Measurements from ENCODE around the gene CAMKK1.

Gene CAMKK1

DNA sequence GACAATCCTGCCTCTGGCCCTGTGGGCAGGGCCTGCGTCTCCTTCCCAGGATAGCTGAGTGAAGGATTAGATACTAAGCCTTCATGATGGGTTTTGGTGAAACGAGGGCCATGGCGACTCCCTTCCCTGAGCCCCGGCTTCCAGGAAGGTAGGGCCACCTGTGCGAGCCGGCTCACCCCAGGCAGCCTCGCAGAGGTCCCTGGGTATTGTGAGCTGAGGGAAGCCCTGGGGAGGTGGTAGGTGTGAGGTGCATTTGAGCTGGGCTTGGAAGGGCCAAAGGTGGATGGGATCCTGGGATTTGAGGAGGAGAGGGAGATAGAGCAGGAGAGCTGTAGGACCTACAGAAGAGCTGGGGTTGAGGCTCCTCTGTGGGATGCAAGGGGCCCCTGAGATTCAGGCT is 29.9 kb upstream of the CAMKK1 start:
- no peak overlapping the region for H3K4me3 ChIP-seq (ENCODE audit: low read depth, low read length)
- TF ChIP-seq, protein P1, sequence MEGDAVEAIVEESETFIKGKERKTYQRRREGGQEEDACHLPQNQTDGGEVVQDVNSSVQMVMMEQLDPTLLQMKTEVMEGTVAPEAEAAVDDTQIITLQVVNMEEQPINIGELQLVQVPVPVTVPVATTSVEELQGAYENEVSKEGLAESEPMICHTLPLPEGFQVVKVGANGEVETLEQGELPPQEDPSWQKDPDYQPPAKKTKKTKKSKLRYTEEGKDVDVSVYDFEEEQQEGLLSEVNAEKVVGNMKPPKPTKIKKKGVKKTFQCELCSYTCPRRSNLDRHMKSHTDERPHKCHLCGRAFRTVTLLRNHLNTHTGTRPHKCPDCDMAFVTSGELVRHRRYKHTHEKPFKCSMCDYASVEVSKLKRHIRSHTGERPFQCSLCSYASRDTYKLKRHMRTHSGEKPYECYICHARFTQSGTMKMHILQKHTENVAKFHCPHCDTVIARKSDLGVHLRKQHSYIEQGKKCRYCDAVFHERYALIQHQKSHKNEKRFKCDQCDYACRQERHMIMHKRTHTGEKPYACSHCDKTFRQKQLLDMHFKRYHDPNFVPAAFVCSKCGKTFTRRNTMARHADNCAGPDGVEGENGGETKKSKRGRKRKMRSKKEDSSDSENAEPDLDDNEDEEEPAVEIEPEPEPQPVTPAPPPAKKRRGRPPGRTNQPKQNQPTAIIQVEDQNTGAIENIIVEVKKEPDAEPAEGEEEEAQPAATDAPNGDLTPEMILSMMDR (IDR thresholded peaks at IDR 0.05; ENCODE audit: low read depth, low read length) = no peak

DNA sequence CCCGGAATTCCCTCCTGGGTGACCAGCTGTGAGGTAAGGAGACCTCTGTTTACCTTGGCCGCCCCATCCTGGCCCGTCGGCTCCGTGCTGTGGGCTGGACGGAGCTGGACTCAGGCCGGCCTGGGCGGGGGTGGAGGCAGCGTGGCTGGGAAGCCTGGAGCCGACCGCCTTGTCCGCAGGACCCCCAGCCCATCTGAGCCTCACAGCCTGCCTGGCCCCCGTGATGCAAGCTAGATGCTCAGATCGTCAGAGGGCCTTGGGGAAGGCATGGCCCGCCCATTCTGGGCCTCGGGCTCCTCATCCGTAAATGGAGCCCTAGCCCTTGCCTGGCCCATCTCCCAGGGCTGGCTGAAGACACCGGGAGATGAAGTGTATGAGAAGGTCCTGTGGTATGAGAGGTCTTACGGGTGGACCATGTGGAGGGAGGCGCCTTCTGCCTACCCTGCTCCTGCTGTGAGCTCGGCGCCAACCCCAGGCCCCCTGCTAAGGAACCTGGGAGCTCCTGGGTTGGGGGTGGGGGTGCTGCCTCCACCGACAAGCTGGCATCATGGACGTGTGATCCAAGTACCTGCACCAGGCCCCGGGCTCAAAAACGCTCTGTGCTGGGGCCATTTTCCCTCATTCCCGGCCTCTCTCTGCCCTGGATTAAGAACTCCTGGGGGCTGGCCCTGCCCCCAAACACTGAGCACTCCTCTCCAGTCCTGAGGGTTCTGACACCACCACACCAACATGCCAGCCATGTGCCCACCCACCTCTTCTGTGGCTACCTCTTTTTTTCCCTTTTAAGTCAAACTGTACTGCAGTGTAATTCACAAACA is 28.9 kb upstream of the CAMKK1 start:
- H3K4me3 ChIP-seq (ENCODE audit: low read depth, low read length) = no peak overlapping the region

GRCh38 chr17:3921006-3921405 is 28.2 kb upstream of the CAMKK1 start:
- no peak overlapping the region for H3K4me3 ChIP-seq (ENCODE audit: low read depth, low read length)
- TF ChIP-seq, protein P1 (IDR thresholded peaks at IDR 0.05; ENCODE audit: low read depth, low read length) = no peak

More for the DNA sequence above, 28.9 kb upstream of the CAMKK1 start:
- TF ChIP-seq, protein P1 (IDR thresholded peaks at IDR 0.05; ENCODE audit: low read depth, low read length) = no peak

DNA sequence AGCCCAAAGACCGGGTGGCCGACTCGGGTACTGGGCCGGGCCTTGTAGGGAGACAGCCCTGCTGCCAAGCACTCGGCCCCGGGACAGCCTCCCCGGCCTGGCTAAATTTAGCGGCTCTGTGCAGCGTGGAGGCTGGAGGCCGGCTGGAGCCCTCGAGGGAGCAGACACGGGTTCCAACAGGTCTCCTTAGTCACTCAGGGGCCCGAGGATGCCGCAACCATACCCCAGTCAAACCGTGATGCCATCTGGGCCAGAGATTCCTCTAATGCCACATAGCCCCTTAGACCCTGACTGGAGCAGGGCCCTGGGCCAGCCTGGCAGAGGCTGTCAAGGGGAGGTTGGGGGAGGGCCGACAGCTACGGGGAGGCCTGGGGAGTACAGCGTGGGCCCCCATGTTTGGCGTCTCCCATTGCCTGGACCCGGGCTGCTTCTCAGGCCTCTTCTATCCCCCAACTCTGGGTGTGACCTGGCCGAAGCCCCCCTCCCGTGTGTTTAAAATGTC is 26.3 kb upstream of the CAMKK1 start:
- TF ChIP-seq, protein P1 (IDR thresholded peaks at IDR 0.05; ENCODE audit: low read depth, low read length) = no peak
- no peak overlapping the region for H3K4me3 ChIP-seq (ENCODE audit: low read depth, low read length)

GRCh38 chr17:3918372-3919122 is 25.7 kb upstream of the CAMKK1 start:
- TF ChIP-seq, protein P1 (IDR thresholded peaks at IDR 0.05; ENCODE audit: low read depth, low read length) = no peak
- no peak overlapping the region for H3K4me3 ChIP-seq (ENCODE audit: low read depth, low read length)

GRCh38 chr17:3917391-3917931 is 24.6 kb upstream of the CAMKK1 start:
- TF ChIP-seq, protein P1 (IDR thresholded peaks at IDR 0.05; ENCODE audit: low read depth, low read length) = no peak
- no peak overlapping the region for H3K4me3 ChIP-seq (ENCODE audit: low read depth, low read length)

Measured in WI38 (cell line).